HG03354 (cell line): ENCODE data around the gene CPED1.
A peak's percentile ranks its signal among the peaks of the same experiment; 100 is the strongest.
"Not testable (repeated sequence)": the region's sequence is repeated elsewhere in the genome, so short reads cannot be mapped to it uniquely, and the experiment has no call there.

Experiments used
- ATAC-seq: cut with Tn5 transposase; IDR thresholded peaks from one replicate; pipeline ENCODE4 v1.9.1; 2021; ENCODE audit warnings: mild to moderate bottlenecking; ENCODE audit not compliant: unreplicated experiment, poor library complexity, severe bottlenecking

Gene CPED1

DNA sequence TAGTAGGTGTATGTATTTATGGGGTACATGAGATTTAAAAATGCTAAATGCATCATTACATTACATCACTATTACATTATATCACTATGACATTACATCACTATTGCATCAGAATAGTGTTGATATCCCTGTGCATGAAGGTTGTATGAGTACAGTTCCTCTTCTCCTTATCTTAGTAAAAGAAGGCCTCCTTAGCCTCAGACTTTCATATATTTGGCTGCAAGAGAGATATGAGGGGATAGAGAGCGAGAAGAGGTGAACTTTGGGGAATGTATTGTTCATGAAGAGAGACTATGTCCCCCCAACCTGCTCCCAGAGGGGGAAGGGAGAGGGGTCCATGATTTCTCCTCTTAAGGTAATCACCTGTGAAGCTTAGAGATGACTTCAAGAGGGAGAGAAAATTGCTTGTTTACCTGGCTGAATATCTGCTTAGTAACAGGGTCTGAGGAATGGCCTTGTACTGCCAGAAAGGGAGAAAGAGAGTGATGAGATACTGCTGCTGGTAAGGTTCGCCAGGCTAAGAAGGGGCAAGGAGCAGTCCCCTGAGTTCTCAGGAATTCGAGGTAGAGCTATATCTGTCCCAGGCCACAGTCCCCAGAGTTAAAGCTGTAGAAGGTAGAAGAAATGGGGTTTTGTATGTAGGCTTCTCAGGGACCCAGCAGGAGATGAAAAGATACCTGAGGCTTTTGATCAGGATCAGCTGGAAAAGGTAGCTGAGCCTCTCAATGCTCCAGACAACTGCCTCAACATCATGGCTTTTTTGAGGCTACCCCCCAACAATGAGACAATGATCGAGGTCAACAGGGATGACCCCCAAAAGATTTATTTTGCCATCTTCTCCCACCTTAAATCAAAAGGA lies 171.9 kb downstream of the CPED1 start:
- ATAC-seq: no peak

GRCh38 chr7:121163699-121164098 lies 175.2 kb downstream of the CPED1 start:
- no peak for ATAC-seq

- no peak for ATAC-seq
Observed at GRCh38 chr7:121164247-121164646, 175.7 kb downstream of the CPED1 start.

DNA sequence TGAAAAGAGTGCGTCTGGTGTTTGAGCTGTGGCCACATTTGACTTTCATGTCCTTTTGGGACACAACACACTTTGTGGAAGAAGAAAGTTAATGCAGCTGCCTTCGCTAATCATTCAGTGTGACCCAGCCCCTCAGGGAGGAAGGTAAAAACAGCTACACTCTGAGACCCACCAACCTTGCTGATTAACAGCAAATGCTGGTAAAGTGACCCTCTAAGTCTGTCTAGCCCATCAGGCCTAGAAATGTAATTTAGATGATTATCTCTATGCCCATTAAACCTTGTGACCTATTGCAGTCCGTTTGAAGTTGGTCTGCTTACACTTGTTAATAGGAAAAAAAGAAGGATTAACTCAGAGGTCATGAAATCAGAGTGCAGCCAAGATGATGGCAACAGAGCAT lies 178.4 kb downstream of the CPED1 start:
- ATAC-seq: no peak

DNA sequence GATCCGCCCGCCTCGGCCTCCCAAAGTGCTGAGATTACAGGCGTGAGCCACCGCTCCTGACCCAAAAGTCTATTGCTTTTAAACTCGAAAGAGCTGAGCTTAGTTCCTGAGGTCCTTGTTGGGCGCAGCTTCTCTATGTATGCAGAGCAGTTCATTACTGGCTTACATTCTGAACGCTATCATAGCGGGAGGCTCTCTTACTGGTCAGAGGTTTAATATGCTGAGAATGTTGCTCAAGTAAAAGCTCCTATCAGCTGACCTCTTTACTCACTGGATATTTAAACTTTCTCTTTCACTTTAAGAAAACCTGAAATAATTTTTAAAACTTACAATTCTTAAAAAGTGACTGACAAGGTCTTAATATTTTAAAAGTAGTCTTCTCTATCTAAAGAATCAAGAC lies 179.5 kb downstream of the CPED1 start:
- ATAC-seq: no peak

DNA sequence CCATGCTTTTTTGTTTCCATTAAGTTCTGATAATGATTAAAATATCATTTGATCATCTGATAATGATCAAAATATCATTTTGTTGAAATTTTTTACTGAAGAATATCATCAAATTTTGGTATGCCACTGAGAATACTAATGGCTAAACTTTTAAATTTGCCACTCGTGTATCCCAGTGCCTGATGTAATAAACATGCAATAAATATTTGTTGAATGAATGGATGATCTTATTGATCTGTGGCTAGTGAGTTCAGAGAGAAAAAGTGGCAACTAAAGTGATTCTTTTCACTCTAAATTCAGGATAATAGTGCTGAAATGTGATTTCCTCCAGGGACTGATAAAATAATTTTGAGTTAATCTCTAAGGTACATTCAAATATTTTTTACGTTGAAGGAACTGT lies 181.0 kb downstream of the CPED1 start:
- ATAC-seq: no peak

- ATAC-seq: no peak
Observed at GRCh38 chr7:121172484-121172883, 184.0 kb downstream of the CPED1 start.

GRCh38 chr7:121175826-121176225 lies 187.3 kb downstream of the CPED1 start:
- ATAC-seq: no peak

GRCh38 chr7:121178452-121178851 lies 189.9 kb downstream of the CPED1 start:
- no peak for ATAC-seq

- peak; percentile 59 for ATAC-seq
Observed at GRCh38 chr7:121178869-121179497, 190.5 kb downstream of the CPED1 start.

DNA sequence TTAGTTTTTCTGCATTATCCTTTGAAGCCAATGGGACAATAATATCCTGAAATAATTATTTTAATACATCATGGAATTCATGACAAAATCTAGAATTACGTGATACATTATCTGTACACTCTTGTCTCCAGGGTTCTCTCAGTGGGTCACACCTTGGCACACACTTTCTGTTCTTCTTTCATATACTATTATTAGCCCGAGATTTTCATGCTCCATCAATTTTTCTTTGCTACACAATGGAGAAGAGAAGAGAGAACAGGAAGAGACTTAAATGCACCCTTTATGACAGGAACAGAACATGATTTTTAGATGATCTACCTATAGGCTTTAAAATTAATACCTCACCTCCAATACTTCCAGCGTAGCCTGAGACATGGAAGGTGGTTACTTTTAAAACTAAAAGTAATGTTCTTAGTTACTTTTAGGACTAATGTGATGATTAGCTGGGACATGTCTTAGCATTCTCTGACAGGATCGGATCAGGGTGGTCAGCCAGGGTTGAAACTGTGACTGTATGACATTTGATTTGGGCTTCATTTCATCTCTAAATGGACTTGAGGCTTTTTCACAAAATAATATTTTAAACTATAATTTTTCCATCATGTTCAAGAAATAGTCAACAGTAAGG lies 192.0 kb downstream of the CPED1 start:
- peak; percentile 95 for ATAC-seq

GRCh38 chr7:121181357-121181756 lies 192.8 kb downstream of the CPED1 start:
- no peak for ATAC-seq

DNA sequence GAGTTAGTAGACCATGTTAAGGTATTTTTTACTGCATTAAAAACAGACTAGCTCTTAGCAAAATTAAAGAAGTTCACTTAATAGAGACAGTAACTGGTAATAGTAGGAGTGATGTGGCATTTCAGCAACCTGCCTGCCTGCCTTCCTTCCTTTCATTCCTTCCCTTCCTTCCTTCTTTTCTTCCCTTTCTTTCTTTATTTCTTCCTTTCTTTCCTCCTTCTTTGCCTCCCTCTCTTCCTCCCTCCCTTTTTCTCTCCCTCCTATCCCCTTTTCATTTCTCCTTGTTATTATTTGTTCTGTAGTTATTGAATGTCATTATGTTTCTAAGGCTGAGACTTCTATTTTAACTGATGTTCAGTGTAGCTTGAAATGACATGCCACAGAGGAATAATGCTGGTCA lies 193.8 kb downstream of the CPED1 start:
- no peak for ATAC-seq

GRCh38 chr7:121182902-121183301 lies 194.4 kb downstream of the CPED1 start:
- no peak for ATAC-seq

DNA sequence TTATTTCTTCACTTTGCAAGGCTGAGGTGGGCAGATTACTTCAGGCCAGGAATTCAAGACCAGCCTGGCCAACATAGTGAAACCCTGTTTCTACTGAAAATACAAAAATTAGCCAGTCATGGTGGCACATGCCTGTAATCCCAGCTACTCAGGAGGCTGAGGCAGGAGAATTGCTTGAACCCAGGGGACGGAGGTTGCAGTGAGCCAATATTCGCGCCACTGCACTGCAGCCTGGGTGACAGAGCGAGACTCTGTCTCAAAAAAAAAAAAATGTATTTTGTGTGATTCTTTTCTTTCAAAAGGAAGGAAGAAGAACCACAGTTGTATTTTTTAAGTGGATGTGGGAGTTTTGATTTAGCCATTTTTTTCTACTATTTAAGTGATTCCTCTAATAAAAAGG lies 195.4 kb downstream of the CPED1 start:
- not testable (repeated sequence) for ATAC-seq

DNA sequence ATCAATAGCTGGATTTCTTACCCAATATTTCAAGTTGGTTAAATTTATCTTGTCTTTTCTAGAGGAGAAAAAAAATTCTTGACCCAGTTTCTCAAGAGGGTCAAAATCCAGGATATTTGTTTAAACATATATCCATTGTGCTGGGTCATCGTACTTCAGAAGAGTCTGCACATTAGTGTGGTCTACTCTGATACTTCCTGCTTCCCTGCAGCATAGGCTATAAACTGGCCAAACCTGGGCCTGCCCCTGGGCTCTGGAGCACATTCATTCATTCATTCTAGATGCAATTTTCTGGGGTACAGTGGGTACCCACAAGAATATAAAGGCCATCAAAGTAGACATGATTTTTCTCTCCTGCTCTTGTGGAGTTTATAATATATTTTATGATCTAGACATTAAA lies 198.2 kb downstream of the CPED1 start:
- no peak for ATAC-seq

GRCh38 chr7:121187222-121187621 lies 198.7 kb downstream of the CPED1 start:
- peak; percentile 90 for ATAC-seq

DNA sequence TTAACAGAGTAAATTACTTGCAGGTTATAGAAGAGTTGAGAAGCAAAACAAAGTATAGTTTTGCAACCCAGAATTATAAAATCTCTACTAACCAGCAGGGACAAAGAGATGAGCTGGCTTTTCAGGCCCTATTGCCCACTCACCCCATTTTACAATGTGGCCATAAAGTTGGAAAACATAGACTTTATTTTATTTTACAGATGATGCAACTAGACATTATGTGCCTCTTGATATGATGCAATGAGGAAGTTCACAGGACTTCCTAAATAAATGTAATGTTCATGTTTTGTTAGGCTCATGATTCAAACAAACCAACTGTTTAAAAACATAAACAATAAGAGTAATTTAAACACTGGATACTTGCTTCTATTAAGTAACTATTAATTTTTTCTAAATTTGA lies 199.2 kb downstream of the CPED1 start:
- ATAC-seq: no peak

GRCh38 chr7:121192834-121193233 lies 204.3 kb downstream of the CPED1 start:
- no peak for ATAC-seq

GRCh38 chr7:121195010-121195409 lies 206.5 kb downstream of the CPED1 start:
- ATAC-seq: no peak

DNA sequence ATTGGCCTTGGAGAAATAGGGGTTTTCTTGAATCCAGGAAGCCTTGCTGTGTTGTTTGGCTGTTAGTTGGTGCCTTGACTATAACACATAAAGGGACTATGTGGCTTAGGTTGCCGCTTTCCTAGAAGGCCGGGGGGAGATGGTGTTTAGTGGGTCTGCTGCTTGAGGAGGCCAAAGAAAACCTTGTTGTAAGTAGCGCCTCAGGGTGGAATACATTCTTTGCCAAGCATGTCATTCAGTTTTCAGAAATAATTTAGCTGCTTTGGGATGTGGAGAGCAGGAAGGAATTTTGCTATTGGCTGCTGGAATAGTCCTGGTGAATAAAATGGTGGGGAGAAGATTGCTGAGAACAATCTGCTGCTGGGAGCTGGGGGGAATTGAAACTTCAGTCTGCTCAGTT lies 207.4 kb downstream of the CPED1 start:
- ATAC-seq: no peak
